ENCODE data around the gene BTBD3. TPM values are rescaled to one million over a fixed set of nuclear protein-coding genes. Genes with fewer than 3 reads are reported as not detected.

BTBD3 gene
- total RNA-seq, 1 donor from 2014 or later = 10.0 TPM

GRCh38 chr20:11918391-11918845, 725 bp downstream of the BTBD3 start:
- no peak for ATAC-seq

- ATAC-seq = no peak
These were observed 1.3 kb downstream of the BTBD3 start for GRCh38 chr20:11918981-11919380.

- ATAC-seq = no peak
These were observed 1.9 kb downstream of the BTBD3 start for GRCh38 chr20:11919581-11919980.

GRCh38 chr20:11920083-11920482, 2.4 kb downstream of the BTBD3 start:
- ATAC-seq = no peak

GRCh38 chr20:11921321-11921720, 3.6 kb downstream of the BTBD3 start:
- ATAC-seq = no peak

- no peak for ATAC-seq
These were observed 4.9 kb downstream of the BTBD3 start for GRCh38 chr20:11922561-11922960.

- ATAC-seq = no peak
These were observed 7.2 kb downstream of the BTBD3 start for GRCh38 chr20:11924923-11925322.

- no peak for ATAC-seq
These were observed 8.8 kb downstream of the BTBD3 start for GRCh38 chr20:11926292-11926998.

- no peak for ATAC-seq
These were observed 12.3 kb downstream of the BTBD3 start for GRCh38 chr20:11929947-11930346.

GRCh38 chr20:11935212-11936154, 17.8 kb downstream of the BTBD3 start:
- no peak for ATAC-seq

- ATAC-seq = no peak
These were observed 18.5 kb downstream of the BTBD3 start for GRCh38 chr20:11936157-11936556.

GRCh38 chr20:11937230-11937629, 19.5 kb downstream of the BTBD3 start:
- ATAC-seq = no peak

GRCh38 chr20:11941593-11942246, 24.0 kb downstream of the BTBD3 start:
- ATAC-seq = no peak

GRCh38 chr20:11943778-11944177, 26.1 kb downstream of the BTBD3 start:
- ATAC-seq = no peak

GRCh38 chr20:11948806-11949205, 31.1 kb downstream of the BTBD3 start:
- no peak for ATAC-seq

GRCh38 chr20:11949711-11950110, 32.0 kb downstream of the BTBD3 start:
- ATAC-seq = no peak

GRCh38 chr20:11951696-11952095, 34.0 kb downstream of the BTBD3 start:
- ATAC-seq = no peak

- ATAC-seq = no peak
These were observed 34.9 kb downstream of the BTBD3 start for GRCh38 chr20:11952639-11953038.

GRCh38 chr20:11957911-11958310, 40.2 kb downstream of the BTBD3 start:
- no peak for ATAC-seq

GRCh38 chr20:11958855-11959254, 41.2 kb downstream of the BTBD3 start:
- no peak for ATAC-seq

- ATAC-seq = no peak
These were observed 47.9 kb downstream of the BTBD3 start for GRCh38 chr20:11965602-11966001.

- no peak for ATAC-seq
These were observed 48.5 kb downstream of the BTBD3 start for GRCh38 chr20:11966186-11966585.

- peak; percentile 64 for ATAC-seq
These were observed 52.6 kb downstream of the BTBD3 start for GRCh38 chr20:11970243-11970836.

All from esophagus mucosa (tissue), 1 donor.